ENCODE measurements around the gene ABHD17C.

Gene ABHD17C

GRCh38 chr15:80668546-80669236 is 26.4 kb upstream of the ABHD17C start:
- Histone ChIP-seq H3K4me3 (ENCODE audit: low read depth, low read length) (no peak overlapping the region), H3K4me2 (ENCODE audit: low read length) (no peak overlapping the region), H2AFZ (no peak overlapping the region), H3K79me2 (no peaks in the 10 kb centered on the region), H3K36me3 (ENCODE audit: control insufficient read depth, insufficient read depth, low read length) (no peaks in the 10 kb centered on the region), H3K9ac (no peak overlapping the region), H3K27ac (no peak overlapping the region), H3K9me3 (ENCODE audit: control insufficient read depth, low read length) (no peaks in the 10 kb centered on the region), H3K4me1 (no peaks in the 10 kb centered on the region), H3K27me3 (ENCODE audit: control insufficient read depth, insufficient read depth, low read length) (no peaks in the 10 kb centered on the region)
- no peak for TF ChIP-seq CTCF (IDR thresholded peaks at IDR 0.05)

GRCh38 chr15:80669663-80670273 is 25.3 kb upstream of the ABHD17C start:
- TF ChIP-seq CTCF (IDR thresholded peaks at IDR 0.05): no peak
- Histone ChIP-seq H3K36me3 (ENCODE audit: control insufficient read depth, insufficient read depth, low read length) (no peaks in the 10 kb centered on the region), H3K27me3 (ENCODE audit: control insufficient read depth, insufficient read depth, low read length) (no peaks in the 10 kb centered on the region)

GRCh38 chr15:80673561-80674244 is 21.4 kb upstream of the ABHD17C start:
- no peak for TF ChIP-seq CTCF (IDR thresholded peaks at IDR 0.05)
- no peaks in the 10 kb centered on the region for H3K9me3 ChIP-seq (ENCODE audit: control insufficient read depth, low read length)
- H3K36me3 ChIP-seq (ENCODE audit: control insufficient read depth, insufficient read depth, low read length): no peaks in the 10 kb centered on the region
- H3K4me3 ChIP-seq (ENCODE audit: low read depth, low read length): no peak overlapping the region
- no peaks in the 10 kb centered on the region for H3K79me2 ChIP-seq
- no peaks in the 10 kb centered on the region for H3K27me3 ChIP-seq (ENCODE audit: control insufficient read depth, insufficient read depth, low read length)
- no peaks in the 10 kb centered on the region for H3K4me1 ChIP-seq
- no peak overlapping the region for H2AFZ ChIP-seq
- H3K9ac ChIP-seq: no peak overlapping the region
- H3K27ac ChIP-seq: no peak overlapping the region
- no peak overlapping the region for H3K4me2 ChIP-seq (ENCODE audit: low read length)

More at GRCh38 chr15:80669663-80670273, 25.3 kb upstream of the ABHD17C start:
- Histone ChIP-seq H2AFZ (no peak overlapping the region), H3K27ac (no peak overlapping the region), H3K79me2 (no peaks in the 10 kb centered on the region), H3K4me2 (ENCODE audit: low read length) (no peak overlapping the region), H3K9me3 (ENCODE audit: control insufficient read depth, low read length) (no peaks in the 10 kb centered on the region), H3K9ac (no peak overlapping the region), H3K4me1 (no peaks in the 10 kb centered on the region), H3K4me3 (ENCODE audit: low read depth, low read length) (no peak overlapping the region)

- Histone ChIP-seq H3K36me3 (ENCODE audit: control insufficient read depth, insufficient read depth, low read length) (no peaks in the 10 kb centered on the region), H3K4me3 (ENCODE audit: low read depth, low read length) (no peak overlapping the region), H2AFZ (no peak overlapping the region), H3K9ac (no peak overlapping the region), H3K4me2 (ENCODE audit: low read length) (no peak overlapping the region), H3K27me3 (ENCODE audit: control insufficient read depth, insufficient read depth, low read length) (no peaks in the 10 kb centered on the region), H3K27ac (no peak overlapping the region), H3K4me1 (no peaks in the 10 kb centered on the region), H3K9me3 (ENCODE audit: control insufficient read depth, low read length) (no peaks in the 10 kb centered on the region), H3K79me2 (no peaks in the 10 kb centered on the region)
- TF ChIP-seq CTCF (IDR thresholded peaks at IDR 0.05): no peak
Observed at GRCh38 chr15:80674245-80674614, 20.9 kb upstream of the ABHD17C start.
